Endometrial microvascular endothelial cells (primary cell): ENCODE data around the gene PHLDA3. TPM values are rescaled to one million over a fixed set of nuclear protein-coding genes. Genes with fewer than 3 reads are reported as not detected.
"Not testable (repeated sequence)": the region's sequence is repeated elsewhere in the genome, so short reads cannot be mapped to it uniquely, and the experiment has no call there.

Source experiments
- in situ Hi-C: cut with HindIII; loops from 2 replicates; pipeline ENCODE4 v1.10.0; 2017; ENCODE audit warnings: low sequenced_read_pairs, low pct_unique_long_range_greater_than_20kb; ENCODE audit errors: inconsistent ontology term
- total RNA-seq: library from RNA; depleted of rRNA; stranded (reverse); fragments of >200 nt; gene quantifications from one replicate; pipeline ENCODE4 v1.2.3, GENCODE V29; 2015; ENCODE audit errors: inconsistent ontology term

Gene PHLDA3
- total RNA-seq, 1 donor from 2014 or later: 56.8 TPM

- in situ Hi-C loops: not testable (repeated sequence)
Measured at GRCh38 chr1:201472321-201472720, 3.3 kb upstream of the PHLDA3 start.

GRCh38 chr1:201471772-201472171, 2.8 kb upstream of the PHLDA3 start:
- in situ Hi-C loops: no loop called here

GRCh38 chr1:201470581-201470980, 1.6 kb upstream of the PHLDA3 start:
- in situ Hi-C loops: no loop called here

- in situ Hi-C loops: no loop called here
Measured at GRCh38 chr1:201469645-201470074, 672 bp upstream of the PHLDA3 start.

- in situ Hi-C loops: no loop called here
Measured at GRCh38 chr1:201468501-201468843, 516 bp downstream of the PHLDA3 start.

- in situ Hi-C loops: no loop called here
Measured at GRCh38 chr1:201466492-201466891, 2.5 kb downstream of the PHLDA3 start.

- in situ Hi-C loops: no loop called here
Measured at GRCh38 chr1:201465698-201466290, 3.2 kb downstream of the PHLDA3 start.

GRCh38 chr1:201463071-201463552, 5.9 kb downstream of the PHLDA3 start:
- in situ Hi-C loops: no loop called here

- in situ Hi-C loops: no loop called here
Measured at GRCh38 chr1:201461645-201462441, 7.1 kb downstream of the PHLDA3 start.

- in situ Hi-C loops: no loop called here
Measured at GRCh38 chr1:201460814-201461644, 8.0 kb downstream of the PHLDA3 start.

- in situ Hi-C loops: no loop called here
Measured at GRCh38 chr1:201459775-201460174, 9.2 kb downstream of the PHLDA3 start.

GRCh38 chr1:201459052-201459451, 9.9 kb downstream of the PHLDA3 start:
- in situ Hi-C loops: no loop called here

- in situ Hi-C loops: no loop called here
Measured at GRCh38 chr1:201457508-201457960, 11.5 kb downstream of the PHLDA3 start.

- in situ Hi-C loops: no loop called here
Measured at GRCh38 chr1:201456499-201457309, 12.3 kb downstream of the PHLDA3 start.

GRCh38 chr1:201455098-201455497, 13.9 kb downstream of the PHLDA3 start:
- in situ Hi-C loops: no loop called here

GRCh38 chr1:201454608-201455007, 14.4 kb downstream of the PHLDA3 start:
- in situ Hi-C loops: no loop called here

GRCh38 chr1:201452866-201453265, 16.1 kb downstream of the PHLDA3 start:
- in situ Hi-C loops: no loop called here

- in situ Hi-C loops: no loop called here
Measured at GRCh38 chr1:201450721-201451291, 18.2 kb downstream of the PHLDA3 start.
